ENCODE measurements around the gene HORMAD1. TPM values are rescaled to one million over a fixed set of nuclear protein-coding genes. Genes with fewer than 3 reads are reported as not detected.

Gene HORMAD1
- total and polyA plus RNA-seq, 2 of the 13 experiments (the other 11 are each of a cell fraction or from before 2014, with no cell fraction given) = not detected

GRCh38 chr1:150708595-150708994, 12.1 kb downstream of the HORMAD1 start (continued):
- no peak for TF ChIP-seq ZBTB25 (CRISPR knock-in tag; IDR thresholded peaks at IDR 0.05)
- TF ChIP-seq ZNF337 (CRISPR knock-in tag; IDR thresholded peaks at IDR 0.05; ENCODE audit: borderline replicate concordance, low read depth) = no peak
- no peak for TF ChIP-seq GATAD1 (CRISPR knock-in tag; IDR thresholded peaks at IDR 0.05)
- TF ChIP-seq ZNF20 (CRISPR knock-in tag; IDR thresholded peaks at IDR 0.05) = no peak
- TF ChIP-seq USF2 (IDR thresholded peaks at IDR 0.05; ENCODE audit: low read depth, low read length) = no peak
- no peak for TF ChIP-seq USF2 (CRISPR knock-in tag; IDR thresholded peaks at IDR 0.05; ENCODE audit: borderline replicate concordance)
- TF ChIP-seq BRF2 (CRISPR knock-in tag; IDR thresholded peaks at IDR 0.05) = no peak
- no peak for TF ChIP-seq ZIK1 (CRISPR knock-in tag; IDR thresholded peaks at IDR 0.05; ENCODE audit: borderline replicate concordance, low read depth)
- no peak for TF ChIP-seq IRF9 (CRISPR knock-in tag; IDR thresholded peaks at IDR 0.05; ENCODE audit: borderline replicate concordance)
- TF ChIP-seq CEBPB (IDR thresholded peaks at IDR 0.05; ENCODE audit: borderline replicate concordance, low read depth, low read length) = no peak

Data from HepG2 (cell line).